Measurements from ENCODE around the gene TESK2.

DNA sequence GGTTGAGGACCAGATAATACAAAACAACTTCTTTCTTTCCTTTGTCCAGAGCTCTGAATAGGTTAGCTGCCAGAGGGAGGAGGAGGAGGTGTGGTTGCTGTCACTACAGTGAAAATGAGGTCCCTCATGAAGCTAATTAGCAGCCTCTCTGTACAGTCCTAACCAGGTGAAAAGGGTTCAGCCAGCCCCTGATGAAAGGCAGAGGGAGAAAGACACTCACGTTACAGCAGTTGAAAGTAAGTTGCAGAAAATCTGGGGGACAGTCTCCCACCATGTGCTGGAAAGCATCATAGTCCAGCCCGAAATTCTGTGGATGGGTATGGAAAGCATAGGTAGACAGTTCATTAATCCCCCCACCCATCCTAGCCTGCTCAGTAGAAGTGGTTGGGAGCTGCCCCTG is 144.5 kb downstream of the TESK2 start:
- 0 out of 2 replicates have a peak, but pooled peaks have one; percentile 6 for TF ChIP-seq POLR2AphosphoS5 (IDR thresholded peaks at IDR 0.05; ENCODE audit: low read depth, low read length)
- TF ChIP-seq, protein P1, sequence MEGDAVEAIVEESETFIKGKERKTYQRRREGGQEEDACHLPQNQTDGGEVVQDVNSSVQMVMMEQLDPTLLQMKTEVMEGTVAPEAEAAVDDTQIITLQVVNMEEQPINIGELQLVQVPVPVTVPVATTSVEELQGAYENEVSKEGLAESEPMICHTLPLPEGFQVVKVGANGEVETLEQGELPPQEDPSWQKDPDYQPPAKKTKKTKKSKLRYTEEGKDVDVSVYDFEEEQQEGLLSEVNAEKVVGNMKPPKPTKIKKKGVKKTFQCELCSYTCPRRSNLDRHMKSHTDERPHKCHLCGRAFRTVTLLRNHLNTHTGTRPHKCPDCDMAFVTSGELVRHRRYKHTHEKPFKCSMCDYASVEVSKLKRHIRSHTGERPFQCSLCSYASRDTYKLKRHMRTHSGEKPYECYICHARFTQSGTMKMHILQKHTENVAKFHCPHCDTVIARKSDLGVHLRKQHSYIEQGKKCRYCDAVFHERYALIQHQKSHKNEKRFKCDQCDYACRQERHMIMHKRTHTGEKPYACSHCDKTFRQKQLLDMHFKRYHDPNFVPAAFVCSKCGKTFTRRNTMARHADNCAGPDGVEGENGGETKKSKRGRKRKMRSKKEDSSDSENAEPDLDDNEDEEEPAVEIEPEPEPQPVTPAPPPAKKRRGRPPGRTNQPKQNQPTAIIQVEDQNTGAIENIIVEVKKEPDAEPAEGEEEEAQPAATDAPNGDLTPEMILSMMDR (IDR thresholded peaks at IDR 0.05): no peak
- no peak for TF ChIP-seq RAD21 (IDR thresholded peaks at IDR 0.05; ENCODE audit: low read length)
- no peak for TF ChIP-seq YY1 (IDR thresholded peaks at IDR 0.05; ENCODE audit: low read depth)
- TF ChIP-seq CHD2 (IDR thresholded peaks at IDR 0.05; ENCODE audit: low read length, partially characterized antibody): no peak
- TF ChIP-seq, protein P2, sequence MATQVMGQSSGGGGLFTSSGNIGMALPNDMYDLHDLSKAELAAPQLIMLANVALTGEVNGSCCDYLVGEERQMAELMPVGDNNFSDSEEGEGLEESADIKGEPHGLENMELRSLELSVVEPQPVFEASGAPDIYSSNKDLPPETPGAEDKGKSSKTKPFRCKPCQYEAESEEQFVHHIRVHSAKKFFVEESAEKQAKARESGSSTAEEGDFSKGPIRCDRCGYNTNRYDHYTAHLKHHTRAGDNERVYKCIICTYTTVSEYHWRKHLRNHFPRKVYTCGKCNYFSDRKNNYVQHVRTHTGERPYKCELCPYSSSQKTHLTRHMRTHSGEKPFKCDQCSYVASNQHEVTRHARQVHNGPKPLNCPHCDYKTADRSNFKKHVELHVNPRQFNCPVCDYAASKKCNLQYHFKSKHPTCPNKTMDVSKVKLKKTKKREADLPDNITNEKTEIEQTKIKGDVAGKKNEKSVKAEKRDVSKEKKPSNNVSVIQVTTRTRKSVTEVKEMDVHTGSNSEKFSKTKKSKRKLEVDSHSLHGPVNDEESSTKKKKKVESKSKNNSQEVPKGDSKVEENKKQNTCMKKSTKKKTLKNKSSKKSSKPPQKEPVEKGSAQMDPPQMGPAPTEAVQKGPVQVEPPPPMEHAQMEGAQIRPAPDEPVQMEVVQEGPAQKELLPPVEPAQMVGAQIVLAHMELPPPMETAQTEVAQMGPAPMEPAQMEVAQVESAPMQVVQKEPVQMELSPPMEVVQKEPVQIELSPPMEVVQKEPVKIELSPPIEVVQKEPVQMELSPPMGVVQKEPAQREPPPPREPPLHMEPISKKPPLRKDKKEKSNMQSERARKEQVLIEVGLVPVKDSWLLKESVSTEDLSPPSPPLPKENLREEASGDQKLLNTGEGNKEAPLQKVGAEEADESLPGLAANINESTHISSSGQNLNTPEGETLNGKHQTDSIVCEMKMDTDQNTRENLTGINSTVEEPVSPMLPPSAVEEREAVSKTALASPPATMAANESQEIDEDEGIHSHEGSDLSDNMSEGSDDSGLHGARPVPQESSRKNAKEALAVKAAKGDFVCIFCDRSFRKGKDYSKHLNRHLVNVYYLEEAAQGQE (IDR thresholded peaks at IDR 0.05; ENCODE audit: low read depth, low read length): no peak
